Adrenal gland (tissue), 5 donors: ENCODE data around the gene FXYD5.

ENCODE experiments used
- CTCF ChIP-seq, 6 experiments: fragments of 450-650 bp in 4 of 6; fragments of 200-600 bp in 2 of 6; sonication (generic) in 1 of 6; IDR thresholded peaks; 1 replicate in 5 of 6; 2 replicates in 1 of 6; pipeline versions ENCODE4 v1.5.1 to v1.8.0; 2016 to 2021; ENCODE audit warnings: antibody characterized with exemption in 6 of 6, mild to moderate bottlenecking in 2 of 6, moderate library complexity in 1 of 6
- POLR2A ChIP-seq, 2 donors: fragments of 450-650 bp; IDR thresholded peaks; one replicate each; pipeline ENCODE4 v1.6.1; 2017; ENCODE audit warnings: antibody characterized with exemption in 2 of 2, mild to moderate bottlenecking in 2 of 2, moderate library complexity in 1 of 2
- donor health status: DM: no; HTN: no; CAD: no.

GRCh38 chr19:35149463-35149862 is 5.1 kb upstream of the FXYD5 start:
- no peak for TF ChIP-seq CTCF (IDR thresholded peaks at IDR 0.05)
- no peak for TF ChIP-seq POLR2A (IDR thresholded peaks at IDR 0.05)
